Right lobe of liver (tissue), 6 donors: ENCODE measurements around the gene CABYR. TPM values are rescaled to one million over a fixed set of nuclear protein-coding genes. Genes with fewer than 3 reads are reported as not detected.

Experiments used
- ATAC-seq, 4 donors: fragments of 200-7000 bp; cut with Tn5 transposase; one replicate each; pipeline ENCODE4 v1.9.1; 2020; ENCODE audit warnings: mild to moderate bottlenecking in 4 of 4, moderate library complexity in 4 of 4
- DNase-seq, 3 donors: peaks; one replicate each; pipeline ENCODE4 v3.0.0-alpha.2; 2020
- H3K27ac ChIP-seq, 3 donors: fragments of 200-600 bp; one replicate each; pipeline ENCODE4 v1.8.0; 2022
- H3K27me3 ChIP-seq, 2 donors: fragments of 200-600 bp; one replicate each; pipeline ENCODE4 v1.8.0; 2022
- H3K36me3 ChIP-seq, 4 donors: fragments of 200-600 bp; sonication (generic) in 1 of 4; one replicate each; pipeline versions ENCODE4 v1.5.1 to v1.8.0; 2017 to 2022; ENCODE audit warnings: control low read depth in 1 of 4
- H3K4me1 ChIP-seq, 4 donors: fragments of 200-600 bp; sonication (generic) in 1 of 4; one replicate each; pipeline versions ENCODE4 v1.5.1 to v1.8.0; 2017 to 2022; ENCODE audit warnings: control low read depth in 1 of 4
- H3K4me3 ChIP-seq, 3 donors: fragments of 200-600 bp; one replicate each; pipeline ENCODE4 v1.8.0; 2022
- H3K9me3 ChIP-seq, 4 donors: fragments of 200-600 bp; sonication (generic) in 1 of 4; one replicate each; pipeline versions ENCODE4 v1.5.1 to v1.8.0; 2017 to 2022; ENCODE audit warnings: control low read depth in 1 of 4
- POLR2A ChIP-seq: fragments of 450-650 bp; IDR thresholded peaks from one replicate; pipeline ENCODE4 v1.6.1; 2017; ENCODE audit warnings: antibody characterized with exemption, mild to moderate bottlenecking
- WGBS: methylation state at CpG from one replicate; pipeline ENCODE4 v1.1.6; 2018; ENCODE audit warnings: low coverage, low lambda C conversion rate; ENCODE audit not compliant: insufficient coverage; ENCODE audit errors: missing lambda C conversion rate; 5-methylcytosine and 5-hydroxymethylcytosine counted together
- intact Hi-C, 2 donors: fragments of 100-400 bp; cut with DNase I; formaldehyde crosslinking; loops; one replicate each; pipeline versions ENCODE4 v1.11.2 to v1.14.1; 2022
- total RNA-seq, 6 experiments: library from RNA; depleted of rRNA in 2 of 6; stranded (reverse); fragments of >200 nt in 2 of 6; fragmentation: NEBNext Ultra II Directional in 3 of 6; extraction: Animal tissue kit (Norgen Biotek cat#: 25700) in 3 of 6; gene quantifications; one replicate each; pipeline versions ENCODE4 v1.1.0 to v1.2.4, GENCODE V29; 2016 to 2023
- TF ChIP-seq, protein P1 (sequence below), 4 donors: fragments of 200-600 bp in 3 of 4; fragments of 450-650 bp in 1 of 4; IDR thresholded peaks; one replicate each; pipeline versions ENCODE4 v1.5.1 to v1.8.0; 2016 to 2022; ENCODE audit warnings: antibody characterized with exemption in 4 of 4, mild to moderate bottlenecking in 2 of 4
- donor health status: DM: no; HTN: yes; CAD: no.
- donor health status: DM: no; HTN: no; CAD: no.
- donor health status: DM: no; HTN: no; CAD: no.
- donor health status: DM: no; HTN: yes; CAD: no.
- donor health status: DM: no; HTN: yes; CAD: no.

Gene CABYR
- total RNA-seq, 6 experiments from 2014 or later, result 0.31 to 7.5 (median 3.7) TPM; not detected in 2

DNA sequence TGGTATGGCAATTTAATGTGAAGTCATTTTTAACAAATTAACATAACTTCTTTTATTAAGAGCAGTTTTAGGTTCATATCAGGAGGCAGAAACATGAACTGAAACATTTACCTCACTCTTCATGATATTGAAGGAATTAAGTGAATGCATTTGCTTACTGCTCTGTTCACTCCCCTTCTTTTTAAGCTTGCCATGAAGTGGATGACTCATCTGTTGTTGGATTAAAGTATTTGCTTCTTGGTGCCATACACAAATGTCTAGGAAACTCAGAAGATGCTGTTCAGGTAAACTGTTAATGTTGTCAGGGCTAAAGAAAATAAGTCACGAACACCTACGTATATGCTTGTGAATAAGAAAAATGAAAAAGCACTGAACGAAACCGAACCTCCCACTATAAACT, 10.2 kb upstream of the CABYR start:
- Histone ChIP-seq H3K27me3 (no peaks in the 10 kb centered on the region), H3K4me3 (no peak overlapping the region), H3K27ac (no peak overlapping the region), H3K36me3 (peaks cover 0 to 98% (median 31%) of the 10 kb centered on the region in 4 donors), H3K9me3 (no peaks in the 10 kb centered on the region), H3K4me1 (no peaks in the 10 kb centered on the region)
- WGBS, result 96% methylated on average over 4 of the region's 4 CpGs
- intact Hi-C loops, result loop anchor here in 1 of 2 donors (10.0 kb wide), 1 partner anchor 204 kb away; no protein-coding TSS in a partner anchor
- ATAC-seq, result no peak
- DNase-seq, result no peak
- TF ChIP-seq POLR2A, result no peak
- TF ChIP-seq, protein P1, sequence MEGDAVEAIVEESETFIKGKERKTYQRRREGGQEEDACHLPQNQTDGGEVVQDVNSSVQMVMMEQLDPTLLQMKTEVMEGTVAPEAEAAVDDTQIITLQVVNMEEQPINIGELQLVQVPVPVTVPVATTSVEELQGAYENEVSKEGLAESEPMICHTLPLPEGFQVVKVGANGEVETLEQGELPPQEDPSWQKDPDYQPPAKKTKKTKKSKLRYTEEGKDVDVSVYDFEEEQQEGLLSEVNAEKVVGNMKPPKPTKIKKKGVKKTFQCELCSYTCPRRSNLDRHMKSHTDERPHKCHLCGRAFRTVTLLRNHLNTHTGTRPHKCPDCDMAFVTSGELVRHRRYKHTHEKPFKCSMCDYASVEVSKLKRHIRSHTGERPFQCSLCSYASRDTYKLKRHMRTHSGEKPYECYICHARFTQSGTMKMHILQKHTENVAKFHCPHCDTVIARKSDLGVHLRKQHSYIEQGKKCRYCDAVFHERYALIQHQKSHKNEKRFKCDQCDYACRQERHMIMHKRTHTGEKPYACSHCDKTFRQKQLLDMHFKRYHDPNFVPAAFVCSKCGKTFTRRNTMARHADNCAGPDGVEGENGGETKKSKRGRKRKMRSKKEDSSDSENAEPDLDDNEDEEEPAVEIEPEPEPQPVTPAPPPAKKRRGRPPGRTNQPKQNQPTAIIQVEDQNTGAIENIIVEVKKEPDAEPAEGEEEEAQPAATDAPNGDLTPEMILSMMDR (IDR thresholded peaks at IDR 0.05), result no peak

DNA sequence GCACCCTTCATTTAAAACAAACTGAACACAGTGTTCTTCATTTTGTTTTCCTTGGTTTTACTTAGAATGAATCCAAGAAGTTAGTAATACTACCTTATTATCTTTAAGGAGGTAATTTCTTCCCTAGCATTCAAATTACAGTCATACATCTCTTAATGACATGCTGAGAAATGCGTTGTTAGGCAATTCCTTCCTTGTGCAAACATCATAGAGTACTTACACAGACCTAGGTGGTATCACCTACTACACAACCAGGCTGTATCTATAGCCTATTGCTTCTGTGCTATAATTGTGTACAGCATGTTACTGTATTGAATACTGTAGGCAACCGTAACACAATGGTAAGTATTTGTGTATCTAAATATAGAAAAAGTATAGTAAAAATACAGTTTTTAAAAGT, 8.4 kb upstream of the CABYR start:
- 81% methylated on average over 2 of the region's 2 CpGs for WGBS
- intact Hi-C loops, result no loop called here
- H3K27me3 ChIP-seq, result no peaks in the 10 kb centered on the region
- ATAC-seq (no peak), DNase-seq (no peak)
- H3K9me3 ChIP-seq, result no peaks in the 10 kb centered on the region
- peaks cover 0 to 80% (median 23%) of the 10 kb centered on the region in 4 donors for H3K36me3 ChIP-seq
- H3K4me3 ChIP-seq, result no peak overlapping the region
- H3K27ac ChIP-seq, result no peak overlapping the region
- H3K4me1 ChIP-seq, result peaks cover 0 to 11% (median 0%) of the 10 kb centered on the region in 4 donors
- TF ChIP-seq, protein P1 (IDR thresholded peaks at IDR 0.05), result no peak
- no peak for TF ChIP-seq POLR2A

DNA sequence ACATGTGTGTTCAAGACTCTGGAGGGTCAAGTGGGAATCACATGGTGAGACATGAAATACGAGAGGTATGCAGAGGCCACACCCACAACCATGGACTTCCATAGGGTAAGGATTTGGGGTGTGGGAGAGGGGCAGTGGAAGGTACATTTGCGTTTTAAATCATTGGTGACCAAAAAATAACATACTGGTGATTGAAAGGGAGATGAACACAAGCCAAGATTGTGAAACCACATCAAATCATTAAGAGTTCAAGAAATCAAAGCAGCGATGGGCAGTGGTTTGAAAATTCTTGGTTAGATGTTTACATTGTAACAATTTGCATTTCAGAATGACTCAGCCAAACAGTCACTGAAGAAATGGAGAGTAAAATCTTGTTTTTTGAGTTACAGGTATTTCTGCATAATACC, 1.9 kb upstream of the CABYR start:
- H3K27me3 ChIP-seq, result no peaks in the 10 kb centered on the region
- H3K36me3 ChIP-seq, result peaks cover 0 to 16% (median under 1%) of the 10 kb centered on the region in 4 donors
- peak; percentile 26 to 48 (median 38) for ATAC-seq
- no peak for DNase-seq
- peaks cover 0 to 43% (median 4%) of the 10 kb centered on the region in 4 donors for H3K4me1 ChIP-seq
- WGBS, result 36% methylated on average over 3 of the region's 3 CpGs
- intact Hi-C loops, result no loop called here
- H3K27ac ChIP-seq, result peak overlapping the region in 1 of 3 donors; percentile 82
- H3K9me3 ChIP-seq, result no peaks in the 10 kb centered on the region
- TF ChIP-seq, protein P1 (IDR thresholded peaks at IDR 0.05), result no peak
- TF ChIP-seq POLR2A, result no peak
- no peak overlapping the region for H3K4me3 ChIP-seq

DNA sequence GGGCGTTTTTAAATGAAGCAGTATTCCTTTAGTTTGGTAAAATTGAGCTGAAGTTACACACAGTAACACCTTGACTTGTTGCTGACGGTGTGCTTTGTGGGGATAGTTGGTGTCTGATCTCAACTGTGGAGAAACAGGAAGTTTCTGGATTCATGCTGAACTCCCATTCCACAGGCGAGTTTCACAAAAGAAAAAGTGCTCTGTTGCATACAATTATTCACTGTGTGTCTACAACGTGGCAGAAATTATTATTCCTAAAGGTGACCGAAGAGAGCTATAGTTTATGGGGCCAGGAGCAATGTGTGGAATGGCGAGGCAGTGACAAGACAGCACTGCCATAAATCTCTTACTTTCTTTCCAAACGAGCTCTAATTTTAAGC, 463 bp upstream of the CABYR start:
- WGBS, result 25% methylated on average over 7 of the region's 7 CpGs
- peak; percentile 10 to 21 (median 14) for ATAC-seq
- DNase-seq, result no peak
- TF ChIP-seq, protein P1 (IDR thresholded peaks at IDR 0.05), result no peak
- no peak for TF ChIP-seq POLR2A
- peaks cover 0 to 43% (median 4%) of the 10 kb centered on the region in 4 donors for H3K4me1 ChIP-seq
- H3K4me3 ChIP-seq, result peak overlapping the region; percentile 42 to 59 (median 42)
- no peaks in the 10 kb centered on the region for H3K27me3 ChIP-seq
- peak overlapping the region in 1 of 3 donors; percentile 82 for H3K27ac ChIP-seq
- peaks cover 0 to 1% (median 0%) of the 10 kb centered on the region in 4 donors for H3K36me3 ChIP-seq
- H3K9me3 ChIP-seq, result no peaks in the 10 kb centered on the region
- intact Hi-C loops, result no loop called here
